ENCODE results near the gene WASHC1.
"Not testable (repeated sequence)": the region's sequence is repeated elsewhere in the genome, so short reads cannot be mapped to it uniquely, and the experiment has no call there.

Gene WASHC1, protein sequence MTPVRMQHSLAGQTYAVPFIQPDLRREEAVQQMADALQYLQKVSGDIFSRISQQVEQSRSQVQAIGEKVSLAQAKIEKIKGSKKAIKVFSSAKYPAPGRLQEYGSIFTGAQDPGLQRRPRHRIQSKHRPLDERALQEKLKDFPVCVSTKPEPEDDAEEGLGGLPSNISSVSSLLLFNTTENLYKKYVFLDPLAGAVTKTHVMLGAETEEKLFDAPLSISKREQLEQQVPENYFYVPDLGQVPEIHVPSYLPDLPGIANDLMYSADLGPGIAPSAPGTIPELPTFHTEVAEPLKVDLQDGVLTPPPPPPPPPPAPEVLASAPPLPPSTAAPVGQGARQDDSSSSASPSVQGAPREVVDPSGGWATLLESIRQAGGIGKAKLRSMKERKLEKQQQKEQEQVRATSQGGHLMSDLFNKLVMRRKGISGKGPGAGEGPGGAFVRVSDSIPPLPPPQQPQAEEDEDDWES

DNA sequence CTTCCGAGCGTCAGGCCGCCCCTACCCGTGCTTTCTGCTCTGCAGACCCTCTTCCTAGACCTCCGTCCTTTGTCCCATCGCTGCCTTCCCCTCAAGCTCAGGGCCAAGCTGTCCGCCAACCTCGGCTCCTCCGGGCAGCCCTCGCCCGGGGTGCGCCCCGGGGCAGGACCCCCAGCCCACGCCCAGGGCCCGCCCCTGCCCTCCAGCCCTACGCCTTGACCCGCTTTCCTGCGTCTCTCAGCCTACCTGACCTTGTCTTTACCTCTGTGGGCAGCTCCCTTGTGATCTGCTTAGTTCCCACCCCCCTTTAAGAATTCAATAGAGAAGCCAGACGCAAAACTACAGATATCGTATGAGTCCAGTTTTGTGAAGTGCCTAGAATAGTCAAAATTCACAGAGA lies at the start of gene WASHC1:
TSS of gene WASHC1 (minus strand) at position 101 of the 400 bp plus-strand sequence. CDS start 4,457 bp downstream, outside the sequence.
- not testable (repeated sequence) for DNase-seq (ENCODE audit: low read depth in 2 of 3, low spot score in 2 of 3)

DNA sequence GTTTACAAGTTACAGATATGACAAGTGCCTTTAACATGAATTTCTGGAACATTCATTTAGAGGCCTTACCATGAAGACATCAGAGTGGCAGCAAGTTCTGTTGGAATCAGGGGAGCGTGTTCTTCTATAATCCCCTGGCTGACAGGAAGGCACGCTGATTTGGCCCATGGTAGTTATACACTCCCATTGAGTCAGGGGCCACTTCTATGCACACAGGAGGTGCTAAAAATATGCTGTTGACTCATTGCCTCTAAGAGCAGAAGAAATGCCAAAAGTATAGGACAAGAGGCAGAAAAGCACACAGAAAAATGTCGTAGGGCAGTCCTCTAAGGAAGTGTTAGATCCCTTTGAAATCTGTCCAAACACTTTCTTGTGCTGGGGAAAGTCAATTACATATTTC lies 49.1 kb upstream of the WASHC1 start:
- DNase-seq (ENCODE audit: low read depth in 2 of 3, low spot score in 2 of 3), result not testable (repeated sequence)

DNA sequence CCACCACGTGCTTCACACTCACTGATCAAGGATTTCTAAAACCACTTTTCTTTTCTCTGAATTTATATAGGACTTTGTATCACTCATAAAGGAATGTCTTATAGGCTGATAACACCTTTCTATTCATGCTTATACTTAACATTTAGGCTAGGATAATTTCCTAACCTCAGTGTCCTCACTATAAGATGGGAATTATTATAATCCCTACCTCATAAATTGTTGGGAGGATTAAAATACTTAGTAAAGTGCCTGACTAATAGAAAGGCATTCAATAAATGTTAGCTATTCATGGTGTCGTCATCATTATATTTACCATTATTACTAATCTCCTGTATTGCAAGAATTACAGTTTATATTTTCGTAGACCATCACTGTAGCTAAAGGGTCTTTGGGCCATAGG lies 47.1 kb upstream of the WASHC1 start:
- DNase-seq (ENCODE audit: low read depth in 2 of 3, low spot score in 2 of 3), result not testable (repeated sequence)

DNA sequence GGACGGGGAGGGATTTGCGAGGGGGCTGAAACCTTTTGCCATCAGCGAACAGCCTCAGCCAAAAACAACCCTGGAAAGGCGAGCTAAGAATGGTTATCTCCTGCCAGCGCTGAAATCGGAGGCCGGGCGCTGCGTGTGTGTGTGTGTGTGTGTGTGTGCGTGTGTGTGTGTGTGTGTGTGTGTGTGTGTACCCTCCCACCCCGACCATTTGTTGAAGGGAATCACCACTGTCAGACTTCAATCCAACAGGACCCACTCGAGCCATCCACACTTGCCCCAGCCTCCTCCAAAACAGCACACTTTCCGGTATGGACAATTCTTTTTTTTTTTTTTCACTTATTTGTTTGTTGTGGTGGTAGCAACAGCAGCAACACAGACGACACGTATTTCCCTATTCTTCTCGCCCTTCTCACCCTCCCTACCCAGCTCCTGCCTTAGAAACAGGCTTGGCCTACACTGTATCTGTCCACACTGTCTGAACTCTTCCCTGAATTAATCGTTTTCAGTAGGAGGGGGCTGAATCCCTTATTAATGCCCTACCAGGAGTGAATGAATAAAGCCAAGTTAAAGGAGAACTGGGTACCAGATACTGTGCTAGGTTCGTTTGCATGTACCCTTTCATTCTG lies 44.8 kb upstream of the WASHC1 start:
- DNase-seq (ENCODE audit: low read depth in 2 of 3, low spot score in 2 of 3), result not testable (repeated sequence)

DNA sequence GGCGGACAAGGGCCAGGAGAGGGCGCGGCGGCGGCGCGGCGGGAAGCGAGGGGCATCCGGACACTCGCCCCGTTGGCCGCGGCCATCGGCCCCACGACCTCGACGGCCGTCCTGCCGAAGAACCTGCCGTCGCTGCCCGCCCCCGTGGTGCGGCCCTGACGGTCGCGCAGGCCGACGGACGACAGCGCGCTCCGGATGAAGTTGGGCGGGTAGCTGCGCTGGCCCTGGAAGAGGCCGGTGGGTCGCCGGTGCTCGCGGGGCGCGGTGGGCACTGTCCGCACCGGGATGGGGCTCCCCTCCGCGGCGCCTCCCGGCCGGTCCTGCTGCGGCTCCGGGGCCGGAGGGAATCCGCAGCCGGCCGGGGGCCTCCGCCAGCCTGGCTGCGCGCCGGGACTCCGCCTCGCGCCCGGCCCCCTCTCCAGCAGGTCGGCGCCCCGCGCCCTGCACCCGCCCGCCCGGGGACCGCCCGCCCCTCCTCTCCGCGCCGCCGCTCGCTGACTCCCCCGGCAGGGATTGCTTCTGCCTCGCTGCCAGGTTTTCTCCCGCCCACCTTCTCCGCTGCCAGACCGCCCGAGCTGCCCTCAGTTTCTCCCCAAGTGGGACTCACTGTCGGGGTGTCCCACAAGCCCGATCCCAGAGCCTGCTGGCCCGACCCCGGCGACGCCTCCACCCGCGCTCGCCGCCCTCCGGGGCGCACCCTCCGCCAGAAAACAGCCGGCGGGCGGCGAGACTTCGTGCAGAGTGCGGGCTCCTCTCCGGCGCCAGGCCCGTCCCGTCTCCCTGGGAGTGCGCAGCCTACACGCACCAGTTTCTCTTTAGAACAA lies 44.0 kb upstream of the WASHC1 start:
- peak in 1 of 3 experiments; percentile 1 for DNase-seq (ENCODE audit: low read depth in 2 of 3, low spot score in 2 of 3)

DNA sequence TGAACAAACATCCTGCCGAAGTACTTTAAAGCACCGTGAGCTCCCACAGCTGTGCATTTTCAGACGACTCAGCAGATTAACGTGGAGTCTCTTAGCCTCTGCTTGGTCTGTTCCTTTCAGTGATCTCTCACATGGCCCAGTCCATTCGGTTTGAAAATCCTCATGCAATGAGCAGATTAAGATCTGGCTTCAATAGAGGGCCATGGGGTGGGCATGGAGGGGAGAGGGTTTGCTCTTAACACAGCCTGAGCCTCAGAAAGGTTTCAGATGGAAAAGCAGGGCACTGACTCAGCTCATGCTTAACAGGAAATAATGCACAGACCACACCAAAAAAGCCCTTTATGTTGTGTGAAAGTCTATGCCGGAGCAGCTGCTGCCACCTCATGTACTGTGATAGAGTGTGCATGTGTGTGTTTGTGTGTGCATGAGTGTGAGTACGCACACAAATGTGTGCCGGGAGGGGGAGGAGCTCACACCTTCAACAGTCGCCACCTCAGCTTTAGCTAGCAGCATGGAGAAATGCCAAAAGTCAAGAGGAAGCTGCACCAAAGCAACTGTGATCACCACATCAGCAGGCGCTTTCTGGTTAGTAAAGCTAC lies 33.9 kb upstream of the WASHC1 start:
- not testable (repeated sequence) for DNase-seq (ENCODE audit: low read depth in 2 of 3, low spot score in 2 of 3)

DNA sequence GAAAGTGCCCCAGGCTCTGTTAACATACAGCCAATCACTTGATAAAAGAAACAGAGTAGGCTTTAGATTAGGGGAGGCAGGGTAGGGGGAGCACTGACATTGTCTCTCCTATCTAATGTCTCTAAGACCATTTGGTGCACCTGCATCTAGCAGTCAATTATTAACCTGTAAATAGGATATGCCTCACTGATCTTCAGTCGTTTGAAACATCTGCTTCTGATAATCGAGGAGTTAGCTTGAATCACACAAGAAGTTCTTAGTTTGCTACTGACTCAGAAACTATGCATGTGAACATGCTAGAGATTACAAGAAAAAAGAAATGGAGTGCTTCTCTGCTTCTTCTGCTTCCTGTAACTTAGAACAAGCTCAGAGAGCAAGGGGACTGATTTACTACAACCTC lies 23.4 kb upstream of the WASHC1 start:
- DNase-seq (ENCODE audit: low read depth in 2 of 3, low spot score in 2 of 3), result not testable (repeated sequence)

DNA sequence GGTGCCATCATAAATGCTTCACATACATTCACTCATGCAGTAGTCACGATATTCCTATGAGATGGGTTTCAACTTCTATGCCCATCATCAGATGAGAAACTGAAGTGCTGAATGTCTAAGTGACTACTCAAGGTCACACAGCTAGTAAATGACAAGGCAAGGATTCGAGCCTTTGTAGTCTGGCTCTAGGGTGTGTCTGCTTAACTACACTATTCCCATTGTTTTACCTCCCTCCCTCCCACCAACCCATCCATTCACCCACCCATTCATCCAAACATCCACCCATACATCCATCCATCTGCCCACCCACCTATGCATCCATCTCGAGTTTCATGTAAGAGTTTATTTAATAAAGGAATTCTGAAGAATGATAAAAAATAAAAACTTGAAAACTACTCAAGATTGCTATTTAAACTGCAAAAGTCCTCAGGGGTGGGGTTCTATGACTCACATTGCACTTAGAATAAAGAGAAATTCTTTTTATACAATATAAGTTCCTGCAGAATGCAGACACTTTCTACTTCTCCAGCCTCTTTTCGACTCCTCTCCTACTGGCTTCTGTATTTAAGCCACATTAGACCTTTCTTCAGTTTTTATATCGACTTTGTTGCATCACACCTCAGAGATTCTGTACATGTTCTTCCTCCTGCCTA lies 19.1 kb upstream of the WASHC1 start:
- DNase-seq (ENCODE audit: low read depth in 2 of 3, low spot score in 2 of 3), result not testable (repeated sequence)

DNA sequence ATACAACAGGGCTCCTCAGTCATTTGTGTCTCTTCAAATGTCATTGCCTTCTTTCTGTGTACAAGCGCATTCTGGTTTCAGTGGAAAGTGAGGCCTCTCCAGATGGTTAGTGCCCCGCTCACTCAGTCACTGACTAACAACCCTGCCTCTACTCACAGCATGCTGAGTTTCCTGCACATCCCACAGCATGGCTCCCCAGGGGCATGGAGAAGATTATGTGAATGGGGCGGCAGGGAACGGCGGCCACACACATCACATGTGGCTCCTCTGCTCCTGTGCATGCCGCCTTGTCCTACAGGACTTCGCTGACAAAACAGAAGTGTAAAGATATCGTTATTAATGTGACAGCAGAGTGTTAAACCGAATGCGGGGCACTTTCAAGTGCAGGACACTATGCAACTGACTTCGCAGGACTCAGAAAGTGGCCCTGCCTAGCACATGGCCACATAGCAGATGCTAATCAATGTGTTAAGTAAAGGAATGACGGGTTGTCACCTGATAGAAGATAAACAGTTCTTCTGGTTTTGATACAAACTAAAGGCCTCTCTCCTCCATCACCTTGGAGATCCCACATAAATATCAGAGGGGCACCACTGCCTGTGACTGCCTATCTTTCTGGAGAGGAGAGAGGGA lies 17.5 kb upstream of the WASHC1 start:
- not testable (repeated sequence) for DNase-seq (ENCODE audit: low read depth in 2 of 3, low spot score in 2 of 3)

DNA sequence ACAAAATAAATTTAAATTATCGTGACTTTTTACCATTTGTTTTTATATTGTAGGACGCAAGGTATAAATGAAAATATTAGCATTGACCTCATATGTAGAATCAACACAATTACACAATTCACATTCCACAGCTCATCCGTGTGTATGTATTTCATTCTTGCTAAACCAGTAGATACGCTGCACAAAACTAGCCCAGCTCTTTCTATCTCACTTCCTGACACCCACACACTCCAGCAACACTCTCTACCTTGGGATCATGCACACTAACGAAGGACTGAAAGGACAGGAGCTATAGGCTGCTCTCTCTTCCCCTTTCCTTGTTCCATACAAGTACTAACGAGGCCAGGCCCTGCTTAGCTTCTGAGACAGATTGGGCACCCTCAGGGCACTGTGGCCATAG lies 16.9 kb upstream of the WASHC1 start:
- DNase-seq (ENCODE audit: low read depth in 2 of 3, low spot score in 2 of 3), result not testable (repeated sequence)

DNA sequence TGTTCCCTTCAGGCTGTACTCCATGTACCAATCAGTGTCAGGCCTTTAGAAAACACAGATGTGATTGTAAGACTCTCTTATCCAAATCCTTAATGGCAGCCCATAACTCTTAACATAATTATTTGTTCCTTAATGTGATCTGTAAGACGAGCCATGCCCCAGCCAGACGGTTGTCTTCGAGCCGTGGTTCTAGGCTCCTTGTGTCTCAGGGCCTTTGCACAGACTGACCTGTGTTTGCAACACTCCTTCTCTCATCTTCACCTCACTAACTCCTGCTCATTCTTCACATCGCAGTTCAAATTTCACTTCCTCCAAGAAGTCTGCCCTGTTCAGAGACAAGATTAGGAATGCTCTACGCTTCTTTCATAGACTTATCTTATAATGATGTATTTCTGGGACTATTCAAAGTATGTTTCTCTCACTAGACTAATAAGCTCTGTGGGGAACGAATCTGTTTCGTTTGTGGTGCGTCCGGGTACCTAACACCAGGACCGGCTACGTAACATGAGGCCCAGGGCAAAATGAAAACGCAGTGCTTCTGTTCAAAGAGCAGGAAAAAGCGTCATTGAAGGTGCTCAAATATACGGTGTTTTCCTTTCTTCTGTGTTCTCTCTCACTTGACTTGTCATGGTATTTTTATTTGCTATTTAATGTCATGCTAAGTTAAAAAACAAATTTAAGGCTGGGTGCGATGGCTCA lies 16.1 kb upstream of the WASHC1 start:
- not testable (repeated sequence) for DNase-seq (ENCODE audit: low read depth in 2 of 3, low spot score in 2 of 3)

DNA sequence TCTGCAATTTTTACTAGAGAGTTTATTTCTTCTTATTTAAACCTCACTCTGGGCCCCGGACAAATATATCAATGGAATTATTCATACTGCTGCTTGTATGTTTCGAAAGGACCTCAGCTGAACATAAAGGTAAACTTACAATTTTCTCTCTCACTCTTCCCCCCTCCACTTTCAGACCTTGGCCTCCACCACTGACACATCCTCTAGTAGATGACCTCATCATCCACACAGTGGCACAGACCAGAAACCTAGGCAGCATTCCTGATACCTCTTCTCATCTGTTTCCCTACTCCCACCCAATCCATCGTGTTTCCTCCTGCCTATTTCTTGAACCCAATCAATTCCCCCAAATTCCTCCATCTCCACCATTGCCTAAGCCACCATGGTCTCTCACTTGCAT lies 15.2 kb upstream of the WASHC1 start:
- DNase-seq (ENCODE audit: low read depth in 2 of 3, low spot score in 2 of 3), result not testable (repeated sequence)

DNA sequence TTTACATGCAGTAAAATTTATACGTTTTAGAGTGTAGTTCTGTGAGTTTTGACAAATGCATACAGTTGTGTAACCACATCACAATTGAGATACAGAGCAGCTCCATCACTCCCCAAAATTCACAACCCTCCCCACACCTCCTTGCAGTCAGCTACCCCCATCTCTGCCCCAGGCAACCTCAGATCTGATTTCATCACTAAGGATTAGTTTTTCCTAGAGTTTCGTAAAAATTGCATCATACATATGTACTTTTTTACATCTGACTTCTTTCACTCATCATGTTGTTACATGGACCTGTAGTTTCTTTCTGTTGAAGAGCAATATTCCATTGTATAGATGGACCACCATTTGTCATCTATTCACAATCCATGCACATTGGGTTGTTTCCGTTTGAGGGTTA lies 14.4 kb upstream of the WASHC1 start:
- DNase-seq (ENCODE audit: low read depth in 2 of 3, low spot score in 2 of 3), result not testable (repeated sequence)

DNA sequence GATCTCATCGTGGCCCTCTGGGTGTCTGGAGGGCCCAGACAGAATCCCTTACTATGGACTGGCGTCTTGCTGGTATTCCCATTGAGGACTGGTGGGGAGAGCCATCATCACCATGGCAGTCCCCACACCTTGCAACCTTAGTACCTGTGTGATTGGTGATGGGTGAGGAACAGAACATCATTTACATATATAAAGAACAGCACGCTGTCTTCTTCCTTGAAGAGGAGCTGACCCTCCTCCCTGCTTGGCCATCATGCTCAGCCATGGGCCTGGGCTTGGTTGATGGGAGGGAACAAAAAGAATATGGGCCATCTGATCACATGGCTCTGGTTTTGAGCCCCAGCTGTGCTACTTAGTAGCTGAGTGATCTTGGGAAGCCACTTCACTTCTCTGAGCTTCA lies 13.9 kb upstream of the WASHC1 start:
- DNase-seq (ENCODE audit: low read depth in 2 of 3, low spot score in 2 of 3), result not testable (repeated sequence)

DNA sequence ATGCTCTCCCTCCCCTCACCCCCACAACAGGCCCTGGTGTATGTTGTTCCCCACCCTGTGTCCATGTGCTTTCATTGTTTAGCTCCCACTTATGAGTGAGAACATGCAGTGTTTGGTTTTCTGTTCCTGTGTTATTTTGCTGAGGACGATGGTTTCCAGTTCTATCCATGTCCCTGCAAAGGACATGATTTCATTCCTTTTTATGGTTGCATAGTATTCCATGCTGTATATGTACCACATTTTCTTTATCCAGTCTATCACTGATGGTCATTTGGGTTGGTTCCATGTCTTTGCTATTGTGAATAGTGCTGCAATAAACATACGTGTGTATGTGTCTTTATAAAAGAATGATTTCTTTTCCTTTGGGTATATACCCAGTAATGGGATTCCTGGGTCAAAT lies 12.6 kb upstream of the WASHC1 start:
- not testable (repeated sequence) for DNase-seq (ENCODE audit: low read depth in 2 of 3, low spot score in 2 of 3)

DNA sequence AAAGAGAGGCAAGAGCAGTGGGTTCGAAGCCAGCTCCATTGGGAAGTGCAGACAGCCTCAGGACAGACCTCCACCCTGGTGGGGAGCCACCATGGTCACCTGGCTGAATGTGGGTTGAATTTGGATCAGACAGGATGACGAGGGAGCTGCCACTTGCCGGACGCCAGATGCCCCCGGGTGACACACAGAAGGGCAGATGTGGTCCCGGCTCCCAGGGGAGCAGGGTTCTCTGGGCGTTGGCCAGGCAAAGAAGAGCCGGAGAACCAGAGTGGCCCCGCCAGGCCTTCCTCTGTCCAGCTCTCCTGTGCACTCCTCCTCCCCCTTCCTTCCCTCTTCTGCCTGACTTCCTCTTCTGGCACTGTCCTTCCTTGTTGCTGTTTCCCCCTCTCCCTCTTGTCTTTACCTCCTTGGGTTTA lies 12.0 kb upstream of the WASHC1 start:
- DNase-seq (ENCODE audit: low read depth in 2 of 3, low spot score in 2 of 3), result not testable (repeated sequence)

DNA sequence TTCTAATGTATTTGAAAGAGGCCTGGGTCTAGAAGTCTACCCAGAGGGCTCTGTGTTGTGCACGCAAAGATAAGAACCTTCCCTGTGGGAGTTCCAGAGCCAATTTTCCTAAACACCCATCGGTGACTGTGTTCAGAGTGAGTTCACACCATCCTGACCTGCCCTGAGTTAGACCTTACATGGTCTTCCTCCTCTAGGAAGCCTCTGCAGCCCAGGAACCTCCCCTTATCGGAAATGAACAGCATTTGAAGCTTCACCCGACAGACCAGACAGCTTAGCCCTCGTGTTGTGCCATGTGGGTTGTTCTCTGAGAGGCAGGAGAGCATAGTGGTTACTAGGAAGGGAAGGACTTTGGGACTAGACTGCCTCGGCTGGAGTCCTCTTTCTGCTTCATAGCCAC lies 3.1 kb upstream of the WASHC1 start:
- not testable (repeated sequence) for DNase-seq (ENCODE audit: low read depth in 2 of 3, low spot score in 2 of 3)

DNA sequence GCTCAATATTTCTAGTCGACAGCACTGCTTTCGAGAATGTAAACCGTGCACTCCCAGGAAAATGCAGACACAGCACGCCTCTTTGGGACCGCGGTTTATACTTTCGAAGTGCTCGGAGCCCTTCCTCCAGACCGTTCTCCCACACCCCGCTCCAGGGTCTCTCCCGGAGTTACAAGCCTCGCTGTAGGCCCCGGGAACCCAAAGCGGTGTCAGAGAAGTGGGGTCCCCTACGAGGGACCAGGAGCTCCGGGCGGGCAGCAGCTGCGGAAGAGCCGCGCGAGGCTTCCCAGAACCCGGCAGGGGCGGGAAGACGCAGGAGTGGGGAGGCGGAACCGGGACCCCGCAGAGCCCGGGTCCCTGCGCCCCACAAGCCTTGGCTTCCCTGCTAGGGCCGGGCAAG lies 481 bp downstream of the WASHC1 start:
- not testable (repeated sequence) for DNase-seq (ENCODE audit: low read depth in 2 of 3, low spot score in 2 of 3)

DNA sequence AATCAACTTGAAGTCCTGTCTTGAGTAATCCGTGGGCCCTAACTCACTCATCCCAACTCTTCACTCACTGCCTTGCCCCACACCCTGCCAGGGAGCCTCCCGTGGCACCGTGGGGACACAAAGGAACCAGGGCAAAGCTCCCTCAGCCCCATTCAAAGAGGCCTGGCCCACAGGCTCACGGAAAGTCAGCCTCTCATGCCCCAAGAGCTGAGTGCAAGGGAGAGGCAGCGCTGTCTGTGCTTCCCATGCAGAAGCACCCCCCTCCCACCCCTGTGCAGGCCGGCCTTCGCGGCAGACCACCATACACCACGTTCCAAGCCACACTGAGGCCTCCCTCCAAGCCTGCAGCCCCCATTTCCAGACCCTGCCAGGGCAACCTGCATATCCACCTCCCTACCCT lies 7.6 kb downstream of the WASHC1 start:
- not testable (repeated sequence) for DNase-seq (ENCODE audit: low read depth in 2 of 3, low spot score in 2 of 3)

Measured in activated CD8-positive, alpha-beta memory T cell treated with anti-CD3 and anti-CD28 coated beads for 48 hours (primary cell).